ENCODE data around the gene LYRM9. TPM values are rescaled to one million over a fixed set of nuclear protein-coding genes. Genes with fewer than 3 reads are reported as not detected.
"Not testable (repeated sequence)": the region's sequence is repeated elsewhere in the genome, so short reads cannot be mapped to it uniquely, and the experiment has no call there.

LYRM9 gene
- polyA plus RNA-seq (2013, experiment 1 of 2; ENCODE audit: insufficient read length) = 4.3 TPM
- 4.2 TPM for polyA plus RNA-seq (2013, experiment 2 of 2; ENCODE audit: insufficient read length)

DNA sequence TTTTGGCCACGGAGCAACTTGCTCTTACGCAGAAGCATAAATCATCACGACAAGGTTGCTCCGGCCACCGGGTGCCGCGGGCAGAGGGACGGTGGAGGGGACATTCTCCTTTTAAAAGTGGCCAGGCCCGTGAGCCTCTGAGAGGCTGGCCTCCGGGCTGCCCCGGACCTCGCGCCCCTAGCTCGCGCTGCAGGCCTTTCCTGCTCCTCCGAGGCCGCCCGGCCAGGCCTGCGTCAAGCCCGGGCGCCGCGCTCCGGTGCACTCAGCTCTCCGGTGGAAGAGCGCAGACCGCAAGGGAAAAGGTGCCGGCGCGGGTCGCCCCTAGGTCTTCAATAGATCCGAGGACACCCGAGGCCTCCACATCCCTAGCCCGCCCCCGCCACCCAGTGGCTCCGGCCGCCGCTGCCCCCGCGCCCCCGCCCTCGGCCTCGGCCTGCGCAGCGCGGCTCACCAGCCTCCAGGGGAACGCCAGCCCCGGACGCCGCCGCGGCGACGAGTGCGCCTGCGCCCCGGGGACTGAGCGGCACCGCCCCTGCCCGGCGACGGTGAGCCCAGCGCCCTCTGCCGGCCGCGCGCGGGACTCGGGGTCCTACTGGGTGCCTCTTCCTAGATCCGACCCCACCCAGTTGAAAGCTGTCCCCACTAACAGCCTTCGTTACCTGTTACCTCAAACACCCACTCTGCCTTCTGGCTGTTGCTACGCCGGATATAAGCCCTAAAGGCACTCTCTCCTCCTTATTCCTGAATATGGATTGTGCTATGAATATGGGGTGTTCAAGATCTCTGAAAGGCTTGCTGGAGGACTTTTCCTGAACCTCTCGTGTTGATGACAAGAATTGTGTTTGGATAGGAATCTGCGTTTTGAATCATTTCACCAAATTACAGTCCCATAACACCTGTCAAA, at the start of gene LYRM9:
TSS of gene LYRM9 (minus strand) at position 500 of the 904 bp plus-strand sequence. CDS start 10,671 bp downstream, outside the sequence.
- peak; percentile 89 for DNase-seq

DNA sequence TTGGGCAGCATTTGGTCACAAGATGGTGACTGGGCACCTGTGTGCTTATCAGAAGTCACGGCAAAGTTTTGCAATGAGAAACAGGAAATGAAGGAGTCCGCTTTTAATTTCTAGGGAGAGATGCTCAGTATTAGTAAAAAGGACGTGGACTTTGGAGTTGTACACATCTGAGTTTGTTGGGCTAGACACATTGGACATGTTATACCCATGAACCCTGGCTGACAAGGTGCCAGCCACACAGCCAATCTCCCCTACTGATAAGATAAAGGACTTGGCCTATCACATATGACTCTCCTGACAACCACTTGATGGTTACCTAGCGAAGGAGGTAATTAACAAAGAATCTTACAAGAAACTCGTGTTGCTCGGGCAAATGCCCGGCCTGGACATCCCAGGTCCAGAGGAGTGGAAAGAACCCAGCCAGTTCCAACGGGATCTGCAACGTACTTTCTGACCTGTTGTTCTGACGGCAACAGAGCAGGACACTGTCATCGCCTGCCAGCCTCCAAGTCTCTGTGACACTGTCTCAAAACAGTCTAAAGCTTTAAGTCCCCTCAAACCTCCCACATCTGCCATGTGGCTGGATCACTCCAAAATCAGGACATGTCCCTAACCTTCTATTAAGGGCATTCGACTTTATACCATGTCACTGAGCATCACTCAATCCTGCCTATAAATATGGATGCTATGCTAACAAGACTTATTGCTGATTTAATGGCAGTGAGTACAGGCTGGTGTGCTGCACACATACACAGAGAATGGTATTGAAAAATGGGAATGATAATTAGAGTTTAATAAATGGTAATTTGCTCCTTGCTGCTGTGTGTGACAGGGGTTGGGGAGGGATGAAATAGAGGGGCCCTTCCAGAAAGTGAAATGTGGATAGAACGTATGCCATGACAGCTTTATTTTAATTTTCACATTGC, 47.6 kb upstream of the LYRM9 start:
- no peak for DNase-seq

DNA sequence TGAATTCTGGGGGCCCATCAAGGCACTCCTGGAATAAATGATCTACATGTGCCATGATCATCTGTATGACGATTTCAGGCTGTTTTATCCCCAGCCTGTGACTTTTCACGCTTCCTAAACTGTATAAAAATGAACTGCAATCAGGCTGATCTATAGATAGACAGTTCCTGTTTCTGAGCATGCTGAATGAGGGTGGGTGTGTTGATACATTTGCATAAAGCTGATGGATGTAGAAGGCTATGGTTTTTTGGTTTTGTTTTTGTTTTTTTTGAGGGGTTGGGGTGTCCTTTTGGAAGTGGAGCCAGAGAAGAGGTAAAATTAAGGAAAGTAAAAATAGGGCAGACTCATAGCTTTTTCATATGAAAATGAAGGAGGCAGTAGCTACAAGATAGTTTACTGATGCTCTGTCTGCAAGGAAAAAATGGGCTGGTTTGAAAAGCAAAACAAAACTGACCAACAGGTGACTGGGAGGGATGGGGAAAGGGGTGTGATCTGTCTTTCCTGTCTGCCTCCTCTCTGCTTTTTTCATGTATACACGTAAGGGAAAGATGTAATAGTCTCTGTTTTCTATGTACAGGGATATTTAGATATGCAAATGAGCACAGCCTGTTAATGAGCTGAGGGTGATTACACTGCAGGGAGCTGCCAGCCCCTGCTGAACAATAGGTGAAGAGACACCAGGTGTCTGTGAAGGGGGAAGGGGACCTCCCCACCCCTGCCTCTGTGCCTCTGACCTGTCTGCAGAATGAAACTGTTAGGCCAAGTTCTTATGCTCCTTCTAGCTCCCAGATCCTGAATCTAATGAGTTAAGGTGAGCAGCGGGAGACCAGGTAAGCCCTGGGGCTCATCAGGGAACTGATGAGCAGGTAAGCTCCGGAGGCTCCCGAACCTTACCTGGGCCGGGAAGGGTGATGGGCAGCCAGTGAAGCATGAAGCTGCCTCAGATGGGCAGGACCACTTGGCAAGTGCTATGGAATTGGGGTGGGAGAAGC, 46.6 kb upstream of the LYRM9 start:
- DNase-seq = no peak

DNA sequence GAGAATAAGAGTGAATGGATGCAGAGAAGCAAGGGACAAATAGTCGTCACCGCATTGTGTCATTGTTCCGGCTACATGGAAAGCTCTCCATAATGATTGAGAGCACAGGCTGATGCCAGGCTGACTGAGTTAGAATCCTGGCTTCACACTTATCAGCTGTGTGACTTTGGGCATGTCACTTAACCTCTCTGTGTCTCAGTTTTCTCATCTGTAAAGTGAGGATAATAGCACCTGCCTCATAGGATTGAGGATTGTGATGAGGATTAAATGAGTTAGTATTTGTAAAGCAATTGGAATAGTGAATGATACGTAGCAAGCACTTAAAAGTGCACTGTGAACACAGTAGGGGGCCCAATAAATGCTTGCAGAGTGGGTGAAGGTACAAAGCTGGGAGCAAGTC, 45.7 kb upstream of the LYRM9 start:
- no peak for DNase-seq

DNA sequence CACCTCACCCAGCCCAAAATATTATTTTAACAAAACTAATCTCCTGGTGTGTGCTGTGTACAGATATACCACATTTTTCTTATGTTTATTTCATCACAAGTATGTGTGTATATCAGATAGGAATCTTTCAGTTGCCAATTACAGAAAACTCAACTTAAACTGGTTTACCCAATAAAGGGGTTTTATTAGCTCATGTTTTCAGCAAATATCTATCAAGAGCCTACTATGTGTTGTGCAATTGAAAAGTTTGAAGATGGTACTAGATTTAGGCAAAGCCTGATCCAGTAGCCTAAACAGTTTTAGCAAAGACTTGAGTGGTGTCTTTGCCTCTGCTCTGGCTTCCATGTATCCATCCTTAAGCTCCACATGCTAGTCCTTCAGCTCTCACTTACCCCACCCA, 45.1 kb upstream of the LYRM9 start:
- DNase-seq = no peak

DNA sequence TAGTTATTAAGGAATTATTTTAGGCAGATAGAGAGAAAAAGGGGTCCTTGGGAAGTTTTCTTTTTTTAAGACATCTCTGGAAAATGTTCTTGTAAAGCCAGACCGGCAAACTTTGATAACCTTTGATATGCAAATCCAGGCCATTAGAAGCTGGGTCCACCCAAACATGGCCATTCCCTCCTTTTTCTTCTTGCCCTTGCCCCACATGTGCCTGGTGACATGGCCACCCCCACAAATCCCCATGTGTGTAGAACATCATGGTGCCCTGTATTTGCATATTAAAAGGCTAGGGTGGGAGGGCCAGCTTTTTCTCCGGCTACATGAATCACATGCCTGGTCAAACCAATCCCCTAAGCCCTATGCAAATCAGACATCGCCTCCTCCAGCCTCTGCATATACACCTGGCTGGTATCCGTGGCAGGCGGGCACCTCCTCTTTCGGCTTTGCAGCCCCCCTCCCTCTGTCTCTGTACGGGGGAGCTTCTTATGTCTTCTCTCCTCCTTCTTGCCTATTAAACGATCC, 43.9 kb upstream of the LYRM9 start:
- DNase-seq = no peak

DNA sequence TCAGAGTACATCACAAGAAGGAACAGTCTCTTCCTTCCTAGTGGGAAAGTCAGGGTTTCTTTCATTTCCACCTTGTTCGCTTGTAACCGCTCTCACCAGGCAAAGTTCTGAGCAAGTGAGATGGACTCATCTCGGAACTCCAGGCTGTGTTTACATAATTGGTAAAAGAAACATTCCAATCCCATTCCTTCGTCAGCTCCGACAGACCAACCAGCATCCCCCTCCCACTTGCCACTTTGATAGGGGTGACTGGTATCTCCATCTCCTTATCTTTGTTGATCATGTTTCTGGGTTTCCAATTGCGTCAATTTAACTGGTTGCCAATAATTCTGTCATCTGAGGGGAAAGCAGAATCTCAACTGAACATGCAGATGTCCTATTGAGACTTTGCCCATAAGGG, 36.8 kb upstream of the LYRM9 start:
- peak; percentile 2 for DNase-seq

DNA sequence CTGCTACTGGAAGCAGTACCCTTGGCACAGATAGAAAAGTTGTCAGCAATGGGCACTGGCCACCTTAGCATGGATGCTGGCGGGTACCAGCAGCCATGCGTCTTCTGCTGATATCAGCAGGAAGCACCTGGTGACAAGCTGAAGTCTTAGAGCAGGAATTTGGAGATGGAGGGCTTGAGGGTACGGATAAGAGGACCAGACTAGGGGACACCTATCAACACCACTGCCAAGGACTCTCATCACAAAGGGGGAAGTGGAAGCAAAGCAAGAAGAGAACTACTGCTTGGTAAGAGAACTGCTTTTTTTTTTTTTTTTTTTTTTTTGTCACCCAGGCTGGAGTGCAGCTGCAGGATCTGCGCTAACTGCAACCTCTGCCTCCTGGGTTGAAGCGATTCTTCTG, 35.4 kb upstream of the LYRM9 start:
- DNase-seq = no peak

DNA sequence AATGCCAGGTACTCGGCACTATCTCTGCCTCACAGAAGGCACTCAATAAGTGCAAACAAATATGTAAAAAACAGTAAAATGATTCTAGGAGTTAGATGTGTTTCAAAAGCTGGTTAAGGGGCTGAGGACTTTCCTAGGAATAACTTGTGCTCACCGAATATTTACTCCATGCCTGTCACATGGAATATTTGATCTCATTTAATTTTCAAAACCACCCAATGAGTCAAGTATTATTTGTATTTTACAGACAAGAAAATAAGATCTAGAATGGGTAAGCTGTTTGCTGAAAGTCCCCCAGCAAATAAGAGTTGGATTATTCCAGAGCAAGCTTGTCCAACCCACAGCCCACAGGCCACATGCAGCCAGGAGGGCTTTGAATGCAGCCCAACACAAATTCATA, 34.6 kb upstream of the LYRM9 start:
- DNase-seq = no peak

DNA sequence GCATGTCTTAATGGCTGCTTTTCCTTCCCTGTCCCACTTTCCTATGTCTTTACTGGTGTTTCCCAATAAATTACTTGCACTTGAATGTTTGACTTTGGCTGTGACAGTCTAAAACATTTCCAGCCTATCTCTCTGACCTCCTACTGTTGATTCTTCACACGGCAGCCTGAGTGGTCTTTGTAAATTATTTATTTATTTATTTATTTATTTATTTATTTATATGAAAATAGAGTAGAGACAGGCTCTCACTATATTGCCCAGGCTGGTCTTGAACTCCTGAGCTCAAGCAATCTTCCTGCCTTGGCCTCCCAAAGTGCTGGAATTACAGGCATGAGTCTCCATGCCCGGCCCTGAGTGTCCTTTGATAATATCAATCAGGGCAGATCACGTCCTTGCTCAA, 28.4 kb upstream of the LYRM9 start:
- DNase-seq = no peak

DNA sequence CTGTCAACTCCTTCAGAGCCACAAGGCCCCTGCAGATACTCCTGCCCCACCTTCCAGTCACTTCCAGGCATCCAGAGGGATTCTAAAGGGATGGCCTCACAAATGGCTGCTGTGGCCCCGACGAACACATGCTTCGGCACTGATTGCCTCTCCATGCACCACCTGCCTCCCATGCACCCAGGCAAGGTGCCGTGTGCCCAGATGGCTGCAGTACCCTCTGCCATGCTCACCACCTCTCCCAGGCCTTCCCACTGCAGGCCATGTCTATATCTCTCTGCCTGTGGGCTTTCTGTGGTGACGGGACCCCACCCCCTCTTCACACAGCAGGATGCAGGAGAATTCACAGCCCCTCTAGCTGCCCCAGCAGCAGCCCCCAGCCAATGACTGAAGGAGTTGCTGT, 27.9 kb upstream of the LYRM9 start:
- no peak for DNase-seq

DNA sequence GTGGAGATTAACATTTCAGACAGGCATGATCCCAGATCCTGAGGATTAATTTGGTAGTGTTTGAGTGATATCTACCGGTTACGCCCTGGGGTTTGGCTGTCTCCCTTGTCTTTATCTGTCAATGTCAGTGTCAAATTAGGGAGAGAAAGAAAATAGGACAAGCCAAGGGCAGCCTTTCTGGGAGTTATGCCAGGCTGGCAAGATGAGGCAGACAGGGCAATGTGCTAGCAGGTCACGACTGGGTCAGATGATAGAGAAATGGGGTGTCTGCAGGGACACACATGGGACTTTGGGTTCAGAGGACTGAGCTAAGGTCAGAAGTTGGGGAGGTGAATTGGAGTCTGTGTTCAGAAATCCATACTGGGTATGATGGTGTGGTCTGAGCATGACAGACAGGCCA, 27.4 kb upstream of the LYRM9 start:
- DNase-seq = no peak

DNA sequence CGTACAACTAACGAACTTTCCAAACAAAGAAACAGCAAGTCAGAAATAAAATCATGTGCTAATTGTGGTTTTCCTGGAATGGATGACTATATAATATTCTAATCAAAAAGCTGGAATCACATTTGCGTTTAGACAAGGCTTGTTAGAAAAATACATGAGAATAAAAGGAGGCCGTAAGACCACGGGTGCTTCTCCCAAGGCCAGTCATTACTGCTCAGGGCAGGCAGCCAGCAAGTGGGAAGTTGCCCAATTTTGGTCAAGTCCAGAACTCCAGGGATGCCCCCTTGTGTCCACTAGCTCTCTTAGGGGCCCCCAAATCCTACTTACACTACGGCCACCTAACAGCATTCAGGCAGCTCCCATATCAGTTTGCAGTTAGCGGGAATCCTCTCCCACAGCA, 25.9 kb upstream of the LYRM9 start:
- DNase-seq = no peak

DNA sequence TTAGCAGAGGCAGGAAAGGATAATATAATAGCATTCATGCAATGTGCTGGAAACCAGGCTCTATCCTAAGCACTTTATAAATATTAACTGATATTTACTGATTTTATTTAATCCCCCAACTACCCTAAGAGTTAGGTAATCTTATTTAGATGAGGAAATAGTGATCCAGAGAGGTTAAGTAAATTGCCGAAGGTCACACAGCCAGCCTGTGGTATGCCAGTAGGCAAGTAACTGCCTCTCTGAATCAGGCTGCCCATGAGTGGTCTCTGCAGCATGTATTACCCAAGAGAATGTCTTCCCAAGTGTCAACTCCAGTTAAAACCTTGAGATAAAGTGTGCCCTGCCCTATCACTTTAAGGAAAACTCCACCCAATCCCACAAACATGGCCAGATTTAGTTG, 25.3 kb upstream of the LYRM9 start:
- no peak for DNase-seq

DNA sequence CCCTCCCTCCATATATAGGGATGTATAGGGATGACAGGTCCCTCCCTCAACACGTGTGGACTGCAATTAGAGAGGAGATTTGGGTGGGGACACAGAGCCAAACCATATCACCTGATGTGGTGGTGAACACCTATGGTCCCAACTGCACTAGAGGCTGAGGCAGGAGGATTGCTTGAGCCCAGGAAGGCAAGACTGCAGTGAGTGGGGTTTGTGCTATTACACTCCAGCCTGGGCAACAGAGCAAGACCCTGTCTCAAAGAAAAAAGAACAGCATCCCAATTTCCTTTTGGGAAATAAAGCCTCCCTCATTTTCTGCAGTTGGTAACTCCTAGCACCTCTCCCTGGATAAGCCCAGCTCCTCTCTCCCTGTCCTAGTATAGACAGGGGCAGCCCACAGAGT, 23.8 kb upstream of the LYRM9 start:
- DNase-seq = no peak

DNA sequence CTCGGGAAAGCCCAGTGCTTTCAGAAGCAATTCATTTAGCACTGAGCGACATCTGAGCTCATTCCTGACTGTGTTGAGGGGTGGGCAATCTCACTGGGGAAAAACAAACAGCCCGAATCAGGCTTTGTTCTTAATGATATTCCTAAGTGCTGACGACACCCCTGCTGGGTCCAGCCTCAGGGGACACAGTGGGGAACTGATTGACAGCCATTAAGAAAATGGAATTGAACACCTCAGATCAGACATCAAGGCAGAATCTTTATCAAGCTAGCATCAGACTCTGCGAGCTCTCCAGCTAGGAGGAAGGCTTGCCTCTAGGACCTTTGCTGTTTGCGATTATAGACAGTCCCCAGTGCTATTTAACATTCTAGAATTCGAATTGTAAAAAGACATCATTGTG, 22.5 kb upstream of the LYRM9 start:
- DNase-seq = no peak

DNA sequence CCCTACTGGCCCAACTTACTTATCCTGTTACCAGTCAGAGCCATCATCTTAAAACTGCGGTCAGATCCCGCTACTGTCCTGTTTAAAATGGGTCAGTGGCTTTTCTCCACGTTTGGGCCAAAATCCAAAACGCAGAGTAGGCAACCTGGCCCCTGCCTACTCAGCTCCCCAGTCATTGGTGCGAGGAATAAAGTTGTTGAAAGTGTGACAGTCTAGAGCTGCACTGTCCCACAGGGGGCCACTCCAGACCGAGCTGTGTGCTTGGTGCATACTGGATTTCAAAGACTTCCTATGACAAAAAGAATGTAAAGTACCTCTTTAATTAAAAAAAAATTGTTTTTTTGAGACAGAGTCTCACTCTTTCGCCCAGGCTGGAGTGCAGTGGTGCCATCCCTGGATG, 21.2 kb upstream of the LYRM9 start:
- DNase-seq = no peak

DNA sequence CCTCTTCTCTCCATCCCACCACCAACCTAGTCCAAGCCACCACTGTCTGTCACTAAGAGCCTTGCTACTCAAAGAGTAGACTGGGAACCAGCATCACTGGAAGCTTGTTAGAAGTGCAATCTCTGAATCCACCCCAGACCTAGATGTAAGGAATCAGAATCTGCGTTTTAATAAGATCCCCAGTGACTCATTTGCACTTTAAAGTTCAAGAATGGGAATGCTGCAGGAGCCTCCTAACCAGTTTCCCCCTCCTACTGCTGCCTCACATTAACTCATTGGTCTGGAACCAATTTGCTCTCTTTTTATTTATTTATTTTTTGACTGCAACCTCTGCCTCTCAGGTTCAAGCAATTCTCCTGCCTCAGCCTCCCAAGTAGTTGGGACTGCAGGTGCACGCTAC, 19.8 kb upstream of the LYRM9 start:
- DNase-seq = no peak

DNA sequence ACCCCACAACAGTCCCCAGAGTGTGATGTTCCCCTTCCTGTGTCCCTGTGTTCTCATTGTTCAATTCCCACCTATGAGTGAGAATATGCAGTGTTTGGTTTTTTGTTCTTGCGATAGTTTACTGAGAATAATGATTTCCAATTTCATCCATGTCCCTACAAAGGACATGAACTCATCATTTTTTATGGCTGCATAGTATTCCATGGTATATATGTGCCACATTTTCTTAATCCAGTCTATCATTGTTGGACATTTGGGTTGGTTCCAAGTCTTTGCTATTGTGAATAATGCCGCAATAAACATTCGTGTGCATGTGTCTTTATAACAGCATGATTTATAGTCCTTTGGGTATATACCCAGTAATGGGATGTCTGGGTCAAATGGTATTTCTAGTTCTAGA, 19.1 kb upstream of the LYRM9 start:
- DNase-seq = not testable (repeated sequence)

DNA sequence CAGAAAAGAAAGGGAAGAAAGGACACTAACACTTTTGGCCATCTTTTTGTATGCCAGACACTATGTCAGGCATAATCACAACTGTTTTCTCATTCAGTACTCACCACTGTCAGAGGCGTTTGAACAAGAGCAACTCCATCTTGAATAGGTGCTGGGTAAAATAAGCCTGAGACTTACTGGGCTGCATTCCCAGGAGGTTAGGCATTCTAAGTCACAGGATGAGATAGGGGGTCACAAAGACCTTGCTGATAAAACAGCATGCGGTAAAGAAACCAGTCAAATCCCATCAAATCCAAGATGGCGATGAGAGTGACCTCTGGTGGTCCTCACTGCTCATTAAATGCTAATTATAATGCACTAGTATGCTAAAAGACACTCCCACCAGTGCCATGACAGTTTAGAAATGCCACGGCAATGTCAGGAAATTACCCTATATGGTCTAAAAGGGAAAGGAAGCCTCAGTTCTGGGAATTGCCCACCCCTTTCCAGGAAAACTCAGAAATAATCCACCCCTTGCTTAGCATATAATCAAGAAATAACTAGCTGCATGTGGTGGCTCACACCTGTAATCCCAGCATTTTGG, 14.9 kb upstream of the LYRM9 start:
- no peak for DNase-seq

DNA sequence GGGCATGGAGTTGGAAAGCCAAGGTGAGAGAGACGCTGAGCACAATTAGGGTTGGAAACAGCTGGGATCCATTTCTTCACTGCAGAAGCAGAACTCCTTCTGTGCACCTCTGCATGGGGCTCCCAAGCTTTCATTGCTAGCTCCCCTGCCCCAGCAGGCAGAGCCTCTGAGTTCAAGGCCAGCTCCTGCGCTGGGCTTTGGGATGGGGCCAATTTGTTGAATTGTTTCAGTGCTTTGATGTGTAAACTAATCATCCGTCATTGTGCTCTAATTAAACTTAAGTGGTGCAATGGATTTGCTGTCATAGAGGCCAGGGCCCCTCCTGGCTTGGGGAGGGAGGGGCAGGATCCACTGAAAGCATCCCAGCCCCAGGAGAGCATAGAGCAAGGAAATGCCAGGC, 13.5 kb upstream of the LYRM9 start:
- no peak for DNase-seq

DNA sequence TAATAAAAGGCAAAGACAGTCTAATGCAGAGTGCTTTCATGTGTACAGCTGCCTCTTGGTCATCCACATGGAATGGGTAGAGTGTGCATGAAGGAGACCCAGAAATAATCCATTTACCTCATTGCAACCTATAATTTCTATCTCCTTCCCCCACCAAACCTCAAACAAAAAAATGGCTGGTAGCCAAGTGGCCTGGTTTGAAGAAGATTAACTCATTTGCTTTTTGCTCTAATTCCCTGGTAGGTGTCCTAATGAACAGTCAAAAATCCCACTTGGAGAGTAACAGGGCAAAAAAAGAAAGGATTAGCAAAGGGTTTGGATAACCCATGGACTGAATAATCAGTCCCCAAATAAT, 13.0 kb upstream of the LYRM9 start:
- no peak for DNase-seq

All from fibroblast of skin of scalp (primary cell).